GM23338 (cell line): ENCODE data around the gene CHST12. TPM values are rescaled to one million over a fixed set of nuclear protein-coding genes. Genes with fewer than 3 reads are reported as not detected.
A peak's percentile ranks its signal among the peaks of the same experiment; 100 is the strongest.

Experiments
- ATAC-seq: fragments of 200-7000 bp; cut with Tn5 transposase; 3 replicates; pipeline ENCODE4 v1.9.1; 2020
- DNase-seq: peaks from one replicate; pipeline ENCODE4 v3.0.0-alpha.2; 2015; ENCODE audit warnings: low spot score
- H2AFZ ChIP-seq: fragments of 200-600 bp; sonication (generic); 2 replicates; pipeline ENCODE4 v1.8.0; 2016; ENCODE audit warnings: antibody characterized with exemption, mild to moderate bottlenecking, moderate library complexity
- H3F3A ChIP-seq: fragments of 200-600 bp; sonication (generic); replicated peaks from 2 replicates; pipeline ENCODE4 v1.8.0; 2017; ENCODE audit warnings: antibody characterized with exemption, mixed run types, low read depth
- H3K27ac ChIP-seq: fragments of 200-600 bp; sonication (generic); 2 replicates; pipeline ENCODE4 v1.6.1; 2016; ENCODE audit warnings: low read depth
- H3K27me3 ChIP-seq: fragments of 200-600 bp; sonication (generic); 2 replicates; pipeline ENCODE4 v1.8.0; 2016; ENCODE audit warnings: mild to moderate bottlenecking, mixed run types, moderate library complexity; ENCODE audit not compliant: insufficient read depth
- H3K36me3 ChIP-seq: fragments of 200-600 bp; sonication (generic); 2 replicates; pipeline ENCODE4 v1.8.0; 2016; ENCODE audit warnings: mild to moderate bottlenecking; ENCODE audit not compliant: insufficient read depth
- H3K4me1 ChIP-seq: fragments of 200-600 bp; sonication (generic); 2 replicates; pipeline ENCODE4 v1.8.0; 2016; ENCODE audit warnings: mild to moderate bottlenecking, moderate library complexity; ENCODE audit not compliant: insufficient read depth
- H3K4me2 ChIP-seq: fragments of 200-600 bp; sonication (generic); 2 replicates; pipeline ENCODE4 v1.7.1; 2017; ENCODE audit warnings: mixed run types
- H3K4me3 ChIP-seq: fragments of 200-600 bp; sonication (generic); 2 replicates; pipeline ENCODE4 v1.6.1; 2016; ENCODE audit warnings: mixed run types
- H3K79me2 ChIP-seq: fragments of 200-600 bp; sonication (generic); replicated peaks from 2 replicates; pipeline ENCODE4 v1.8.0; 2017; ENCODE audit warnings: mild to moderate bottlenecking; ENCODE audit not compliant: insufficient read depth
- H3K9me2 ChIP-seq: fragments of 200-600 bp; sonication (generic); 2 replicates; pipeline ENCODE4 v1.8.0; 2017; ENCODE audit not compliant: insufficient read depth
- H4K20me1 ChIP-seq: fragments of 200-600 bp; sonication (generic); replicated peaks from 2 replicates; pipeline ENCODE4 v1.8.0; 2017; ENCODE audit warnings: mild to moderate bottlenecking; ENCODE audit not compliant: insufficient read depth
- H3K27ac Mint-ChIP-seq: 2 replicates; pipeline ENCODE4 v1.8.0; 2020; ENCODE audit warnings: inconsistent platforms, mild to moderate bottlenecking, moderate library complexity, mixed read lengths
- H3K27me3 Mint-ChIP-seq: 3 replicates; pipeline ENCODE4 v1.8.0; 2022; ENCODE audit warnings: low read depth, mild to moderate bottlenecking, moderate library complexity, mixed read lengths, inconsistent platforms; ENCODE audit not compliant: insufficient read depth, poor library complexity
- H3K36me3 Mint-ChIP-seq: 3 replicates; pipeline ENCODE4 v1.8.0; 2021; ENCODE audit warnings: low read depth, mild to moderate bottlenecking, inconsistent platforms, moderate library complexity, mixed read lengths
- H3K4me1 Mint-ChIP-seq: 3 replicates; pipeline ENCODE4 v1.8.0; 2020; ENCODE audit warnings: mild to moderate bottlenecking, inconsistent platforms, mixed read lengths
- H3K4me3 Mint-ChIP-seq: 3 replicates; pipeline ENCODE4 v1.8.0; 2021; ENCODE audit warnings: moderate library complexity, mild to moderate bottlenecking, inconsistent platforms, mixed read lengths
- H3K9me3 Mint-ChIP-seq: 3 replicates; pipeline ENCODE4 v1.8.0; 2020; ENCODE audit warnings: moderate library complexity, mild to moderate bottlenecking, inconsistent platforms, mixed read lengths
- CREB1 ChIP-seq: fragments of 250-450 bp; sonication (Bioruptor Pico); IDR thresholded peaks from 2 replicates; pipeline ENCODE4 v1.5.0; 2020; ENCODE audit warnings: low read depth, mild to moderate bottlenecking, moderate library complexity
- CTCF ChIP-seq, 2 experiments: fragments of 200-600 bp in 1 of 2; sonication (generic) in 1 of 2; conservative IDR thresholded peaks; 2 replicates each; pipeline versions ENCODE4 v1.5.1 to v1.6.1; 2016 to 2017; ENCODE audit warnings: antibody characterized with exemption in 2 of 2, low read depth in 2 of 2, mild to moderate bottlenecking in 2 of 2, moderate library complexity in 1 of 2
- EZH2phosphoT487 ChIP-seq: fragments of 200-600 bp; sonication (generic); IDR thresholded peaks from one replicate; pipeline ENCODE4 v1.8.1; 2018; ENCODE audit warnings: antibody characterized with exemption; ENCODE audit not compliant: unreplicated experiment
- JUNB ChIP-seq: IDR thresholded peaks from one replicate; pipeline ENCODE4 v1.6.1; 2016; ENCODE audit warnings: antibody characterized with exemption; ENCODE audit not compliant: unreplicated experiment
- POLR2AphosphoS5 ChIP-seq: IDR thresholded peaks from 2 replicates; pipeline ENCODE4 v1.6.1; 2016; ENCODE audit warnings: antibody characterized with exemption, low read depth
- REST ChIP-seq: IDR thresholded peaks from one replicate; pipeline ENCODE4 v1.6.1; 2018; ENCODE audit warnings: antibody characterized with exemption; ENCODE audit not compliant: unreplicated experiment
- STAT1 ChIP-seq: IDR thresholded peaks from one replicate; pipeline ENCODE4 v1.6.1; 2016; ENCODE audit warnings: antibody characterized with exemption; ENCODE audit not compliant: unreplicated experiment
- ZNF114 ChIP-seq: fragments of 250-450 bp; sonication (Bioruptor Pico); IDR thresholded peaks from 2 replicates; pipeline ENCODE4 v1.5.0; 2020; ENCODE audit warnings: mild to moderate bottlenecking, moderate library complexity
- ZNF331 ChIP-seq: fragments of 250-450 bp; sonication (Bioruptor Pico); IDR thresholded peaks from 2 replicates; pipeline ENCODE4 v1.5.0; 2020; ENCODE audit warnings: low read depth, mild to moderate bottlenecking, moderate library complexity
- ZNF462 ChIP-seq: fragments of 250-450 bp; sonication (Bioruptor Pico); IDR thresholded peaks from 2 replicates; pipeline ENCODE4 v1.5.0; 2020; ENCODE audit warnings: mild to moderate bottlenecking, moderate library complexity
- polyA plus RNA-seq: library from polyadenylated mRNA; unstranded; fragments of >200 nt; fragmentation: Nextera tagmentation; extraction: Ambion mirVana; gene quantifications from 2 replicates; pipeline ENCODE4 v1.2.1, GENCODE V29; 2016
- total RNA-seq: library from RNA; depleted of rRNA; stranded (reverse); fragments of >200 nt; shearing (Covaris generic); gene quantifications from 2 replicates; pipeline ENCODE4 v1.2.3, GENCODE V29; 2014

Gene CHST12
- total and polyA plus RNA-seq, 2 experiments from 2014 or later: 10.1 to 14.6 TPM

- Histone ChIP-seq H3K27ac (no peak overlapping the region), H3K9me2 (no peaks in the 10 kb centered on the region), H3K27me3 (no peaks in the 10 kb centered on the region), H3K79me2 (peaks cover 83% of the 10 kb centered on the region), H3K4me1 (no peaks in the 10 kb centered on the region), H3F3A (peaks cover 56% of the 10 kb centered on the region), H3K4me3 (no peak overlapping the region), H3K4me2 (no peak overlapping the region), H2AFZ (no peak overlapping the region), H3K36me3 (peaks cover 92% of the 10 kb centered on the region), H4K20me1 (peaks cover 52% of the 10 kb centered on the region)
- H3K4me3 Mint-ChIP-seq: no peak overlapping the region
- no peak; the same call in 2 of the 3 replicates for ATAC-seq
- peaks cover 94% of the 10 kb centered on the region for H3K36me3 Mint-ChIP-seq
- TF ChIP-seq ZNF114 (CRISPR knock-in tag) (no peak), STAT1 (no peak), REST (no peak), CTCF (conservative IDR thresholded peaks at IDR 0.05; ENCODE audit: low read depth in 2 of 2) (no peak), CREB1 (no peak)
- no peak for DNase-seq
- H3K4me1 Mint-ChIP-seq: no peaks in the 10 kb centered on the region; the same call in 2 of the 3 replicates
- peaks cover 11% of the 10 kb centered on the region for H3K27me3 Mint-ChIP-seq
- no peak overlapping the region; the same call in 1 of the 2 replicates for H3K27ac Mint-ChIP-seq
- H3K9me3 Mint-ChIP-seq: no peaks in the 10 kb centered on the region
Observed at GRCh38 chr7:2372724-2373123, 30.7 kb upstream of the CHST12 start.

- Mint-ChIP-seq H3K27me3 (peaks cover 11% of the 10 kb centered on the region), H3K9me3 (no peaks in the 10 kb centered on the region), H3K4me1 (no peaks in the 10 kb centered on the region; the same call in 2 of the 3 replicates), H3K36me3 (peaks cover 93% of the 10 kb centered on the region), H3K27ac (no peak overlapping the region), H3K4me3 (no peak overlapping the region)
- Histone ChIP-seq H3K9me2 (no peaks in the 10 kb centered on the region), H3K27me3 (no peaks in the 10 kb centered on the region), H3K27ac (no peak overlapping the region), H2AFZ (no peak overlapping the region), H3K79me2 (peaks cover 80% of the 10 kb centered on the region), H4K20me1 (peaks cover 52% of the 10 kb centered on the region), H3F3A (peaks cover 53% of the 10 kb centered on the region), H3K4me3 (no peak overlapping the region), H3K4me2 (no peak overlapping the region), H3K36me3 (peaks cover 89% of the 10 kb centered on the region), H3K4me1 (no peaks in the 10 kb centered on the region)
- TF ChIP-seq ZNF462 (CRISPR knock-in tag) (no peak), POLR2AphosphoS5 (no peak), JUNB (no peak), ZNF331 (CRISPR knock-in tag) (no peak), STAT1 (no peak), EZH2phosphoT487 (no peak)
- DNase-seq (no peak), ATAC-seq (peak; percentile 12; the same call in 1 of the 3 replicates)
Observed at GRCh38 chr7:2373124-2373556, 30.3 kb upstream of the CHST12 start.
